ENCODE data around the gene KCNA5.

KCNA5 gene

DNA sequence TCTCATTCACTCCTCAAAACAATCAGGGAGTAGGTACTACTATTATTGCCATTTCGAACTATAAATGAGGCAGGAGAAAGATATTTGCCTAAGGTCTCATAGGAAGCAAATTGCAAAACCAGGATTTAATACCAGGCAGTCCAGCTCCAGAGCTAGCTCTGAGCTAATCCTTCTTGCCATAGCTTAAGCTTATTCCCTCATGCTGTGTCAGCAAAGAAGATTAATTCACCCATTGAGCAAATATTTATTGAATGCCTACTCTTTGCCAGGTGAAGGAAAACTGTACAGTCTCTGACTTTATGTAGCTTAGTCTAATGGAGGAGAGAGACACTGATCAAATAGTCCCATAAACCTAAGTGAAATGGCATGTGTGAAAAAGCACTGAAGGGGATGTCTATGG, 19.5 kb downstream of the KCNA5 start:
- no peak for DNase-seq (ENCODE audit: low read depth, low spot score)

DNA sequence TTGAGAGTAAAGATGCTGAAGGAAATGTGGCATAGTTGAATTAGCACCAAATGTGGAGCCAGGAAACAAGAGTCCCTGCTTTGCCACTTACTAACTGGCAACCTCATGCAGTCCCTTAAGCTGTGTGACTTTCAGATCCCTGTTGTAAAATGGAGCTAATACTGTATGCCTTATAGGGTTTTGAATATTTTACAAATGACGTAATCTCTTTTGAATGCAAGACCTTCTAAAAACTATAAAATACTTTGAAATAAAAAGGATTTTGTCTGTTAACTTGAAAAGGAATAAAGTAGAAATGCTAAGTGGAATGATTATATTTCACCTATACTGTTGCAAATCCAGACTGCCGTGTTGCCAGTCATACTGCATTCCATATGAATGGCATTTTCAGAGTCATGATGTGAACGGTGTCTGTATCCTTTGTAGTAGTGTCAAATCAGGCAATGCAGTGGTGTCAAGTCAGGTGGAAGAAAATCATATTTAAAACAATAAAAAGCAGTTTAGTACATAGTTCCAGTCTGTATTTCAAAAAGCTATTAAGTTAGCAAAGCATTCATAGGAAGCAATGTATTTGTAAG, 21.3 kb downstream of the KCNA5 start:
- no peak for DNase-seq (ENCODE audit: low read depth, low spot score)

DNA sequence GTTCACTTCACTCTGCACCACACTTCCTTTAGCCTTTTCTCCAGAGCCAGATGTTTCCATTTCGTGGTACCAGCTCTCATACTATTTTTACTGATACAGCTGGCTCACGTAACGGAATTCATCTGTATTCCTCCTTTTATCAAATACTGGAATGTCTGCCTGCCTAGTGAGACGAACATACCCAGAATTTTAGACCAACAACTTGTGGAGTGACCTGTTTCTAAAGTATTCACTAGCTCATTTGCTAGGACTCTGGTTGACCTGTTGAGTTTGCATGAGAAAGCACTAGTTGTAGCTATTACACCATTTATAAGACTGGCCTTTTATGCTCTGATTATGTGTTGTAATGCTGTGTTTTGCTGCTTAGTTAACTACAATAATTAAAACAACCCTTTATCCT, 22.6 kb downstream of the KCNA5 start:
- DNase-seq (ENCODE audit: low read depth, low spot score): no peak

DNA sequence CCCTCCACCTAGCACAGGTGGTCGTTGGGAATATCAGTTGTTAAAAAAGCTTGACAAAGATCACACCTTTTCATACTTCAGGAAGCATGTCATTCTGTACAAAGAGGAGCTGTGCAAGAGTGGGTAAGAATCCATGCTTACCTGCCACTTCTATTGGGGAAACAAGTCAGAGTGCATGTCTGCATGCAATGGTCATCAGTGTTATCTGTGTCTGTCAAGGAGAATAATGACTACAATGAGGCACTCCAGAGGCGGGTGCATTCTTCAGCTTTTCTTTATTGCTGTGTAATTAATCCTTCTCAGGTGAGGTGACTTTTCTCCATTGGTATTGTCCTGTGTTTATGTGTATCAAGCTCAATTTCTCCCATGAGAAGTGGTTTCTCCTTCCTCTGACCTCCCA, 24.4 kb downstream of the KCNA5 start:
- DNase-seq (ENCODE audit: low read depth, low spot score): no peak

DNA sequence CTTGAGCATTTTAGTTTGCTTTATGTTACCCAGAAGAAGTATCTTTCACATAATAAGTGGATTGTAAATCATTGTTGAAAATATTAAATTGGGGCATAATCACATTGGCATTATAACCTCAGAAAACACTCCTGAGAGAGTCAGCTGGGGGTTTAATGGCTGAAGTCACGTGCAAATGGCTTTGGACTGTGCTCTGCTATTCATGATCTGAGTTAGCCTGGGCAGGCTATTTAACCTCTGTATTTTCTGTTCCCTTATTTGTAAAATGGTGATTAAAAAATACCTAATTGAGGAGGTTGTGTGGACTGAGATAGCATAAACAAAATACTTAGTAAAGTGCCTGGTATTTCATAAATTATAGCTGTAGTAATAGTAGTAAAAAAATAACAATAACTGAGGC, 24.9 kb downstream of the KCNA5 start:
- DNase-seq (ENCODE audit: low read depth, low spot score): no peak

DNA sequence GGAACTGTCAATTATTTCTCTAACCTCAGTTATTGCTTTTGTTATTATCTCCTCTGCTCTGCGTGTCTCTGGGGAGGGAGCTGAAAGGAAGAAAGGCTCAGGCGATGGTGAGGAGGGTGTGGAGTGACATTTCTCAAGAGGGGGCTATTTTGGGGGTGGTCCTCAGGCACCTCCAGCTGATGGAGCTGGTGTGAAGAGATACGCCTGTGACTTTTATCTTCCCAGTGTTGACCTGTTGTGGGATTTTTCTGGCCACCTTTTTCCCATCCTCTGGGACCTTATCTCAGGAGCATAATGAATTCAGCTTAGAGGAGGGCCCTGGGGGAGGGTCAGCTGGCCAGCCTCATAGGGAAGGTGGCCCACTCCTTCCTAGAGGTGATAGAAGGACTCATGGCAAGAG, 26.4 kb downstream of the KCNA5 start:
- no peak for DNase-seq (ENCODE audit: low read depth, low spot score)

DNA sequence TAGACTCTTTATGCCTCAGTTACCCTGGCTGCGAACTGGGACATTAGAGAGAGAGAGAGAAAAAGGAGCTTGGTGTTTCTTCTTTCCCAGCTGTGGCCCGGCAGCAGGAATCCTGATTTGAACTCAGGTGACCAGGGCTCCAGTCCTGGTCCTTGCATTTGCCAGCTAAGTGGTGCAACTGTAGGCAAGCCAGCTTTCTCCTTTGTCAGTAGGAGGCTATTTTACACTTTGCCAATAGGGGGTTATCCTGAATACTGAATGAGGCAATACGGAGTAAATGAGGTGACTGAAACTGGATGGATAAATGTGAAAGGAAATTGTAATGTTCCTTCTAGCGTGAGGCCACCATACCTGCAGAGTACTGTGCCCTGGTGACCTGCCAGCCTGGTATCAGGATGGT, 27.8 kb downstream of the KCNA5 start:
- no peak for DNase-seq (ENCODE audit: low read depth, low spot score)

DNA sequence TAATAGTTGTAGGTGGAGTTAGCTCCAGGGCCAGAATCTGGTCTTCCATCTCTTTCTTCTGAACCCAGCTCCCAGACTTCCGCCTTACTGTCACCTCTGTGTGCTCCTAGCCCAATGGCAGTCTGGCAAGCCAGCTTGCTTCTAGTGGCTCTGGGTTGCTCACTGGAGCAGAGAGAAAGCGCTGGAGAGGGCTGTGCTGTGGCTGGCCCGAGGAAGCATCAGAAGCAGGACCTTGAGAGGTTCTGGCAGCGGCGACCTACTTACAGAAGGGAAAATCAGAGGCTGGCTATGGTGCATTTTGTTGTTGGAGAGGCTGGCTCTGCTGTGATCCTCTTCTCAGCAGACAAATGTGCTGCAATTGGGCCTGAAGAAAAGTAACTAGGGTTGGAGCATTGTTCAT, 28.6 kb downstream of the KCNA5 start:
- DNase-seq (ENCODE audit: low read depth, low spot score): no peak

DNA sequence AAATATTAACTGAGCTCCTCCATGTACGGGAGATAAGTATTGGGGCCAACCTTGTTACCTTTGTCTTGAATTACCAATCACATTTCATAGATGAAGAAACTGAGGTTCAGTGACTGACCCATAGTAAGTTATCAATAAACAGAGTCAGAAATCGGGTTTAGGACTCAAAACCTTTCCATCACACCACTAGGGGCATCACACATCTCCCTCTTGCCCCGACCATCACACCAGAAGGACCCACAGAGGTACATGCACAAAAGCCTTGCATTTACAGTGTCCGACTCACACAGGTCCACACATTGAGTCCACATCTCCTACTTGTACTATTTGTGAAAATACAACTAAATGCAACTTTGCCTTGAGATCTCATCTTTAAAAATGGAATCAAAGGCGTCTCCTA, 29.4 kb downstream of the KCNA5 start:
- no peak for DNase-seq (ENCODE audit: low read depth, low spot score)

DNA sequence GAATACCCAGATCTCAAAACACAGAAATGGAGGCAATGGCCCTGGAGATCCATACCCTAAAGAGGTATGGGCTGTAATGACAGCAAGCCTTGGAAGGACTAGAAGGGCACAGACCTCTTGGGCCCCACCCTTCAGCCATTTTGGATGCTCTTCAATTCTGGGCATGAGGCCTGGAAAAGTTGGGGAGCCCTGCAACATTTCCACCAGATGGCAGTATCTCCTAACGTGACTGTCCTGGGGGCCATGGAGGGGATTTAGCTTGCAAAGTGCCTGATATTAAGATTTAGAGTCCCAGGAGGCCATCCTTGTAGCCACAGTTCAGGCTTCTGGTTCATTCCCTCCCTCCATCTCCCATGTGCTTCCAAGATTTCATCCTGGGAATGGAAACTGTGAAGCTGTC, 30.2 kb downstream of the KCNA5 start:
- no peak for DNase-seq (ENCODE audit: low read depth, low spot score)

DNA sequence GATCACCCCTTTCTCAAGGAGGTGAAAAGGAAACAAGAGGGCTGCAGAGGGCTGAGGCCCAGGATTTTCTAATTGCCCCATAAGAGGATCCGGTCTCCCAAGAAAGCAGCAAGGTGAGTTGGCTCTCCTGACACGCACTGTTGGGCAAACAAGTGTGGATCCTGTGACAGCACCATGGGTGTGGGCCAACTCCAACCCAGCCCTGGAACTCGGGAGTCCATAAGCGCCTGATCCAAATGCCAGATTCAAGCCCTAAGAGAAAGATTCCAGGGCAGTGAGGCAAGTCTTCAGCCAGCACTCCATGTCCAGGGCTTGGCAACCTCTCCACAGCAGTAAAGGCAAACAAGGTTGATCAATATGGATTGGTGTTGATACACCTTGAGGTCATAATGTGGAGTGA, 33.1 kb downstream of the KCNA5 start:
- no peak for DNase-seq (ENCODE audit: low read depth, low spot score)

DNA sequence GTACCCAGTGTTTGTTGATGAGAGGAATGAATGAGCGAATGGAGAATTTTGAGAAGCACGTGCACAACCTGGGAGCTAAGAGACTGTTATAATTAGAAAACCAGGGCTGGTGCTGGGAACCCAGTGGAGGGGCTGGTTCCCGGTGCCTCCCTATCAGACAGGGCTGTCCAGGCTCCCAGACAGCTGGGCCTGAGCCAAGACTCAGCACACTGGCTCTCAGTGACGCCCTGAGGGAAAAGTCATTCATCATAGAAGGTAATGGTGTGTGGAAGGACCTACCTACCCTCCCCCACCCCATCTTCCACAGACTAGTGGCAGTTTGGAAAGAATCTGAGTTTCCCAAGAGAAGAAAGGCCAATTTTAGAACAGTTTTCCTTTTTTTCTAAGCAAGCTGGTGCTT, 34.7 kb downstream of the KCNA5 start:
- peak; percentile 71 for DNase-seq (ENCODE audit: low read depth, low spot score)

DNA sequence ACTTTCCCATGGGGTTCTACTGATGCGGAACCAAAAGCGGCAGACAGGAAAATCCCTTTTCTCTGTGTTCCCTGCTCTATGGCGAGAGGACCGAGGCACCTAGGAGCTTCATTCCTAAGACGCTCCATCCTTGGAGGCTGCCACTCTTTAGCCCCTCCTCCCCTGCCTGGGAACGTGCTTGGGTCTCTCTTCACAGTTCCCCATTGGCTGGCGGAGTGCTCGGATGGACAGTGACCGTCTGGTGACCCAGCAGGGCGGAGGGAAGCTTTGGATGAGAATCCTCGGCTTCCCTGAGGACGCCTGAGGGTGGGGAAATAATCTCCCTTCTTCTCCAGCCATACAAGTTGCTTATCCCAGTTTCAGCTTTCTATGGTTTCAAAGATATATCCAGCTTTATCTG, 37.3 kb downstream of the KCNA5 start:
- peak; percentile 88 for DNase-seq (ENCODE audit: low read depth, low spot score)

DNA sequence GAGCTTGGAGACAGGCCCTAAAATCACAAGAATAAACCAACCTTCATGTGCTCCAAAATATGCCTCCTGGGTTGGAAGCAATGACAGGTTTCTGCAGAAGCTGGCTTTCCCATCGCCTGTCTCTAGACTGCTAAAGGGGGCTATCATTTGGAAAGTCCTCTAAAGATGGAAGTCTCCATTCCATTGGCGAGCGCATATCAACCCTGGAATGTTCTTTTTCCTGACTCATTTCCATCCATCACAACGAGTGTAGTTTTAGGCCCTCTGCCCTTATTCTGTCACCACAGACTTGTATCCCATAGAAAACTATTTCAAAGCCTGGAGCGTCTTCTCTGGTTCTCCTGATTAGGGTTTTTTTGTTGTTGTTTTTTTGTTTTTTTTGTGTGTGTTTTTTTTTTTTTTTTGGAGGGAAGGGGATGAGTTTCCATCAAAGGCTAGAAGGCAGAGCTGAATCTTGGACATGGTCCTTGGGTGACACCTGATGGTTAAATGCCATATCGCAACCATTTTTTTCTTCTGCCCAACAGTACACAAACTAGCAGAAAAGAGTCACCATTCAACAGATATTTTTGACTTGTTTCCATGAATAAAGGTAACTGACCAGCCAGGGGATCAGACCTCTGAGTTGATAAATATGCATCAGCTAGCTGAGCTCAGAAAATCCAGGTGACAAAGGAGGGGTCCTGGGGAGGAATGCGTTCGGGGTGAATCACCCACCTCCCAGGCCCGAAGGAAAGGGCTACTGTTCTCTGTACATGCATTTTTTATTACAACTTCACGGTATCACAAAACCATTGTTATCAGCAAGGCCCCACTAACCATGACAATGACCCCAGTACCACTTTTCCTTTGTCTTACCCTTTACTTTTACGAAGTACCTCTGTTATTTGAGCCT, 40.5 kb downstream of the KCNA5 start:
- peak; percentile 87 for DNase-seq (ENCODE audit: low read depth, low spot score)

DNA sequence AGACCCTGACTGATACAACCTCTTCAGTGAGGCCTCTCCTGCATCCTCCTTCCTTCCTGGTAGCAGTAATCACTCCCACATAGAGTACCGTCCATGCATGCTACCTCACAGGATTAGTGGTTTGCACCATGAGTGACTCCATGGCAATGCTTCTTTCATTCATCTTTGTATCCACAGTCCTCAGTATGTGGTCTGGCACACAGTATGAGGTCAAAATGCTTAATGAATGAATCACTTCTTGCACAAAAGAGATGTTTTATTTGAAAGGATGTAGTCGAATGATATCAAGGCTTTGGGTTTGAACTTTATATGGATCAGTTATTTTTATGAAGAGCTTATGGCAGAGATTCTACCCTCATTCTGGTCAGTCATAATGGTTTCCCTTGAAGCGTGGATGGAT, 42.2 kb downstream of the KCNA5 start:
- DNase-seq (ENCODE audit: low read depth, low spot score): no peak

DNA sequence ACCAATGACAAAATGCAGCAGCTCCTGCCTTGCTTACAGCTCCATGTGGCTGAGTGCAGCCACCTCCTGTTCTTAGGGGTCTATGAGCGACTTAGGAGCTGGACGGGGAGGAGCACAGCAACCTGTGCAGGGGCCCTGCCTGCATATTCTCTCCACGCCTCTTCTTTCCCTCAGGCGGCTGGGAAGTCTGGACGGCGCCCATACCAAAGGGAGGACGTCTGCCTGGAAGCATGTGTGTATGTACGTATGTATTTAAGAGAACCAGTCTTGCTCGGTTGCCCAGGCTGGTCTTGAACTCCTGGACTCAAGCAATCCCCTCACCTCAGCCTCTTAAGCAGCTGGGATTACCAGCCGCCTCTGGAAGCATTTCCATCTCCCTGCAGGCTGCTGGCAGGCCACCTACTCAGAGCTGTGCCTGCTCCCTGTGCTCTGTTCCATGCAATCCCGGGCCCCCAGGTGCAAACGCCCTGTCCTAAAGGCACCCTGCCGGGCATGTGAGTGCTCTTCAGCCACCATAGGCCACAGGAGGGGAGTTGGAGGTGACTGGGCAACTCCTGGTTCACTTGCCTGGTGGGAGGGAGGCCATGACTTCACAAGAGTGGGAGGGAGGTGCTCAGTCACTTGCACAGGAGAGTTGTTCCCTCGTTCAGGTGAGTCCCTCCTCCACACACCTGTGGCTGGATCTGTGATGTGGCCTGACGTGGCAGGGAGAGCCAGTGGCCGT, 44.3 kb downstream of the KCNA5 start:
- no peak for DNase-seq (ENCODE audit: low read depth, low spot score)

DNA sequence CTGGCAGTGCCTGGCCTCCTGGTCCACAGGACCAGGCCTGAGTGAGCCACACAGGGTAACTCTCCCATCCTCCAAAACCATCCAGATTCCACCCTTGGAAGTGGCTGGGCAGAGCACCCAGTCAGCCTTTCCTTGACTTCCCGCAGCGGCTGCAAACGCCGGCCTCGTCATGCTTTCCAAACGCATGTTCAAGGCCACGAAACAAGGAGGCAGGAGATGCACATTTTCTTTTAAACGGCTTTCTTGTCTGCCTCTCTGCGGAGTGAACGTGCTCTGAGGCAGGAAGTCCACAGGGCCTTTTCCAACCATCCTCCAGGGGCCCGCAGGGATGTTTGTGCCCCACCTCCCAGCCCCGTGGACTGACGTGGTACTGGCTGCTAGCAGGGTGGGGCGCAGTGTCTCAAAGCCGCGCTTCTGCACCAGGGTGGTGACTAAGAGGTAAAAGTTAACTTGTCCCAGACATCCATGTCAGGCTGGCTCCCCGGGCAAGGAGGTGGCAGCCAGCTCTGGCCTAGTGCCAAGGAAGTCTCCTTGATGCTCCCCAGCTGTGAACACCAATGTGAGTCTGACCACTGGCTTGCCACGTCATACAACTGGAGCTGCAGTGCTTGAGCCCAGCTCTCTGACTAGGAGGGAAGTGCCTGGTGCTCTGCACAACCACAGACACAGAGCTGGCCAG, 45.0 kb downstream of the KCNA5 start:
- no peak for DNase-seq (ENCODE audit: low read depth, low spot score)

DNA sequence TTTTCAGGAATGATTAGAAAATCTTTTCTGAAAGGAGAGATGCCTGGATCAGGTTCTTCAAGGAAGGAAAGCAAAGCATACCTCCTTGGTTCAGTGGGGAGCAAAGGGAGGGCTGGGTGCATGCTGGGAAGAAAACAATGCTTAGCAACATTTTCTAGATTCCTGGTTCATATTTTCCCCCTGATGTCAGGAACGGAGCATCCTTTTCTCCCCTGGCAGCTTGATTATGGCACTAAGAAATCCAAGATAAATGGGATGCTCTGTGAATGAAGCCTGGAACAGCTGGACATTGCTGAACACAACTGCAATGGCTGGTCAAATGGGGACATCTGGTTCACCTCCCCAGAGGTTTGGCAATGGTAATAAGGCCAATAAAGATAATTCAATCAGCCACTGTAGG, 50.9 kb downstream of the KCNA5 start:
- no peak for DNase-seq (ENCODE audit: low read depth, low spot score)

DNA sequence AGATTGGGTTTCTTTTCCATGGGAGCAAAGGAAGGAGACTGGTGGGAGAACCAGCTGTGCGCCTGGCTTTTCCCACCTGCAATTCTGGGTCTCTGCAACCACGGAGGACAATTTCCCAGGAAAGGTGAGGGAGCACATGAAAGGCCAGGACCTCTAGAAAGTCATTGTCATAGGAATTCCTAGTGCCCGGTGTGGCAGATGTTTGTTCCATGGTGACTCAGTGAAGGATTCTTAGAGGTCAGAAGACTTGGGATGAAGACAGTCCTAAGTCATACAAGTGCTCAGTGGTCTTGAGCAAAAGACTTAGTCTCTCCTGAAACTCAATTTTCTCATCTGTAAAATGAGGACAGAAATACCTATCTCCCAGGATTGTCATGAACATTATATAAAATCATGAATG, 51.3 kb downstream of the KCNA5 start:
- no peak for DNase-seq (ENCODE audit: low read depth, low spot score)
